ENCODE measurements around the gene PSD2.

DNA sequence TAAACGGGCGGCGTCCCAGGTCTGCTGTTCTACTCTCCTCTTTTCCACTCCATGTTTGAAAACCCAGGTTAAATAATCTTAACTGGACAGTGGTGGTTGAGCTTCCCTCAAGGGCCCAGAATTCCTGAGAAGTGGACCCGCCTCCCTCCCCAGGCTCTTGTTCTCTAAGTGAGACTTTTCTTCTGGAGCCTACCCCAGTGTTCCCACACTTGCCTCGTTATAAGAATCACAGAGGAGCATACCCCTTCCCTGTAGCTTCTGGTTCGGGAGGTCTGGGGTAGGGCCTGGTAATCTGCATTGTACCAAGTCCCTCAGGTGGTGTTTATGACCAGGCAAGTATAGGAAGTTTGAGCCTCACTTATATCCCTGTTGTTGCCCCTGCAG, 12.0 kb downstream of the PSD2 start:
- TF ChIP-seq, protein P1, sequence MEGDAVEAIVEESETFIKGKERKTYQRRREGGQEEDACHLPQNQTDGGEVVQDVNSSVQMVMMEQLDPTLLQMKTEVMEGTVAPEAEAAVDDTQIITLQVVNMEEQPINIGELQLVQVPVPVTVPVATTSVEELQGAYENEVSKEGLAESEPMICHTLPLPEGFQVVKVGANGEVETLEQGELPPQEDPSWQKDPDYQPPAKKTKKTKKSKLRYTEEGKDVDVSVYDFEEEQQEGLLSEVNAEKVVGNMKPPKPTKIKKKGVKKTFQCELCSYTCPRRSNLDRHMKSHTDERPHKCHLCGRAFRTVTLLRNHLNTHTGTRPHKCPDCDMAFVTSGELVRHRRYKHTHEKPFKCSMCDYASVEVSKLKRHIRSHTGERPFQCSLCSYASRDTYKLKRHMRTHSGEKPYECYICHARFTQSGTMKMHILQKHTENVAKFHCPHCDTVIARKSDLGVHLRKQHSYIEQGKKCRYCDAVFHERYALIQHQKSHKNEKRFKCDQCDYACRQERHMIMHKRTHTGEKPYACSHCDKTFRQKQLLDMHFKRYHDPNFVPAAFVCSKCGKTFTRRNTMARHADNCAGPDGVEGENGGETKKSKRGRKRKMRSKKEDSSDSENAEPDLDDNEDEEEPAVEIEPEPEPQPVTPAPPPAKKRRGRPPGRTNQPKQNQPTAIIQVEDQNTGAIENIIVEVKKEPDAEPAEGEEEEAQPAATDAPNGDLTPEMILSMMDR (IDR thresholded peaks at IDR 0.05): no peak
- TF ChIP-seq POLR2A (IDR thresholded peaks at IDR 0.05): no peak

All from right lobe of liver (tissue), 4 donors.